T-helper 1 cell (primary cell): ENCODE results near the gene MROH2A.

Source experiments
- DNase-seq, 5 donors: peaks; one replicate each; pipeline ENCODE4 v3.0.0-alpha.2; 2012 to 2020

MROH2A gene

DNA sequence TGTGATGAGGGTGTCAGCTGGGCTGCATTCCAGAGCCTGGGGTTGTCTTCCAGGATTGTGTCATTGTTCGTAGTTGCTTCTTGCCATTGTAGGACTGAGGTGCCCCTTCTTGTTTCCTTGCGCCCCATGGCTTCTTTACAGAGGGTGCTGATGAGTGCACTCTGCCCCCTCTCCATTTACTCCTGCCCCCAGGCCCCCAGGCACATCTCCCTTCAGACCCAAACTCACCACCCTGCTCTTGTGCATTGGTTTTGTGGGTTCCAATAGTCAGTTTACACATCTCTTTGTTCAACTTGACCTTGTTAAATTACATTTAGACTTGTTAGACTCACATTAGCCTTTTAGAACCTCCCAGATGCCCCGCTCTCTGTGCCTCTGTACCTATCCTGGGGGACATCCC is 43.1 kb downstream of the MROH2A start:
- no peak for DNase-seq

DNA sequence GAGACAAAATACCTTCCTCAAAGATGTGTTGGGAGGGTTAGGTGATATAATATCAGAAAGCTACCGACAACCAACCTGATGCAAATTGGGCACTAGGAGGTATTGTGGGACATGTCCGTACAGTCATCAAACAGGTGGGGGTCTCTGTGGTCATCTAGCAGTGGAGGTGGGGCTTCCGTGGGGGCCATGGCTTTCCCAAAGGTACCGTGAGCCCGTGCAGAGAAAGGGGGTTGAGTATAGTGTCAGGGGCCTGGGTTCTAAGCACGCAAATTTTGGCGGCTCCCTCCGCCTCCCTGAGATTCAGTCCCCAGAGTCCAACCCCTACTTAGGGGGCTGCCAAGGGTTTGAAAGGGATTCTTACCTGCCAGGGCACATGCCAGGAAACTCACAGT is 43.6 kb downstream of the MROH2A start:
- no peak for DNase-seq

DNA sequence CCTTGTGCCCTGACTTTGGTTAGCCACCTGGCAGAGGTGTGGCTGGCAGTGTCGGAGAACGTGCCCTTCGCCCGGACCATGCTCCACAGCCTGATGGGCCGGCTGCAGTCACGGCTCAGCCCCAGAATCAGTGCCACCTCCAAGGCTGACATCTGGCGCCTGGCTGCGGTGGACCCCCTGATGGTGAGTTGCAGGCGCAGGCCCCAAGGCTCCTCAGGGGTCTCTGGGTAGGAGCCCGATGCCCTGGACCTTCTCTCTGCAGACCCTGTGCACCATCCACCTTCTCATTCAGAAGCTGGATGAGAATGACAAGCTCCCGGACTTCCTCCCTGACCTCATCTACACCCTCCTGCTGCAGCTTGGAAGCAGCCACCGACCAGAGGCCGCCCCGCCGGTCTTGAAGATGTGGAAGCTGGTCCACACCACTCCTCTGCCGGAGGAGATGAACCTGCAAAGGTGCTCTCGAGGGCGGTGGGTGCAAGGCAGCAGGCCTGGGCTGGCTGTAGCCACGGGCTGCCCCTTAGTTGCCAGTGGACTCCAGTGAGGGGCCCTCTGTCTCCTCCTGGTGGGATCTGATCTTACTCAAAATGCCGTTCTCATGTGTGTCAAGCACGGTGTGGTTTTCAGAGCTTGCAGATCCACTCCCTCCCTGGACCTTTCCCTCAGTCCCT is 44.1 kb downstream of the MROH2A start:
- DNase-seq: no peak

DNA sequence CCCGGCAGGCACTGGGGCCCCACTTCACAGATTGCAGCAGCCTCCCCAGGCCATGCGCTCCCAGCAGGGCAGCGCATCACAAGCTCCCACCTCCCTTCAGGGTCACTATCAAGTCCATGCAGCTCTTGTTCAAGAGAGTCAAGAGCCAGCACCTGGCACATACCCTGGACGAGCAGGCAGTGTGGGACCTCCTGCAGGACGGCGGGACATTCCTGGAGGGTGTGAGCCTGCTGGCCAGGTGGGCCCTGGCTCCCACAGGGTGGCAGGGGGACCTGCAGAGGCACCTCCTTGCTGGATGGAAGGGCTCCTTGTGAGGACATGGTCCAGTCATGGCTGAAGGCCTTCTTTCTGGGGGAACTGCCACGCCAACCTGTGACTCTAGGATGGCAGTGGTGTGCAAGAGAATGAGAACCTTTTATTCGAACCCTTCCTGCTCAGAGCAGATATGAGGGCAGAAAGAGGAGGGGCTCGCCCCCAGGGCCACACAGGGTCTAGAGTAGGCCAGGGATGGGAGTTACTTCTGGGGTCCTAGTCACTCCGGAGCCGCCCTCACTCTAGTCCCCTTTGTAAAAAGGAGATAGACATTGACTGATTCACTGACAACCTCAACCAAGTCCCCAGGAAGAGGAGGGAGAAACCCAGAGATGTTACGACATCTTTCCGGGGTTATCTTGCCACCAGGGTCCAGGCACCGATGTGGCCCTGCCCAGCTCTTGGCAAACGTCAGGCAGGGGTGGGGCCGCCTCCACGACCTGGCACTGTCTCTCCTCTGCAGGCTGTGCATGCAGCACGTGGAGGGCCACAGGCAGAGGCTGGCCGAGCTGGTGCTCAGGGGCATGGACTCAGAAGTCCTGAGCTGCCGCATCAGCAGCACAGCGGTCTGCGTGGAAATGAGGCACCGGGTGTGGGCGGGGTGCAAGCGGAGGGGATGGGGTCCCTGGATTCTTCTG is 44.9 kb downstream of the MROH2A start:
- no peak for DNase-seq

DNA sequence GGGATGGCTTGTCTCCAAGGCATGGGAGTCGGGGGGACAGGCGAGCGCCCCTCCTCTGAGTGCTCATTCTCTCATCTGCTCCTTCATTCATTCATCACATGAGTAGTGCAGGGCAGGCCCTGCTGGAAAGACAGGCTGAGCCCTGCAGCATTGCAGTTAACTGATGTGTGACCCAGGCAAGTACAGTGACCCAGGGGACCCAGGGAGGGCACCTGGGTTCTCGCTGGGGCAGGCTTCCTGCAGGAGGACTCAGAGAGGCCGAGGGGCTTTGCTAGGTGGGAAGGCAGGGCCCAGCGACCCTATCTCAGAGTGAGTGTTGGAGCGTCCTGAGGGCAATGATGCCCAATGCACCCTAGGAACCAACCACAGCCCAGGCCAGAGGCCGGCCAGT is 45.6 kb downstream of the MROH2A start:
- DNase-seq: no peak

DNA sequence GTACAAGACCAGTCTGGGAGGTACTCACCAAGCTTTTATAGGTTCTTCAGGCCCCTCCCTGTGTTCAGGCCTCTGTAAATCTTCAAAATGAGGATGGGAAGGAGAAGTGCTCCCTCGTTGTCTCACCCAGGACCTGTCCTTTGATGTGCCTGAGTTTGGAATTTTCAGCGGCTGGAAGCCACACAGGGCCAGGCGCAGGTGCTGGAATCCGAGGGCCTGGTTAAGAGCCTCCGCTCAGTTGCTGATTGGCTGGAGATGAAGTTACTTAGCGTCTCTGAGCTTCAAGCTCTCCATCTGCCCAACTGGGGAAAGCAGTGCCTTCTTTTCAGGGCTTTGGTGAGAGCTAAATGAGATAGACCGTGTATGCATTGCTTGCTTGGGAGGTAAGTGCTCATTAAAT is 46.2 kb downstream of the MROH2A start:
- no peak for DNase-seq

DNA sequence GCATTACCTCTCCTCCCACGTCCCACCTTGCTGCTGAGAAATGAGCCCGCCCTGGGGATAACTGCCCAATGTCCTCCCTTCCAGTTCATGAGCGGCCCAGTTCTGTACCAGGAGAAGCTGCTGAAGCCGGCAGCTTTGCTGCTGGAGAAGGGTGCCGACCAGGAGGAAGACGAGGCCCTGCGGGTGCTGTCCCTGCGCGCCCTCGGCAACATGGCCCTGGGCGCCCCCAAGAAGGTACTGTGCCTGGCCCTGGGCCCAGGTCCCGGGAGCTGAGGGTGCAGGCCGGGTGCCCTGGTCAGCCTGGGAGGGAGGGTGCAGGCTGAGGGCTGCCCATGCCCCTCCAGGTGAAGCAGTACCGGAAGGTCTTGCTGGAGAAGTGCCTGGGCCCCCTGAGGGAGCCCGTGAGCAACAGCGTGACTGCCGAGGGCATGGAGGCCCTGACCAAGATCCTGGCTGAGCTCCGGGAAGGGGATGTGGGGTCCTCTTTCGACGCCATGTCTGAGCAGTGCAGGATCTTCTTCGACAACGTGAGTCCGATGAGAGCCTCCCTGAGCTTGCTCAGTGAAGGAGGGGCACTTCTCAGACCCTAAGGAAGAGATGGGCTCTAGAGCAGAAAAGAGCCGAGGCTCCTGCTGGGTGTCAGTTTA is 50.5 kb downstream of the MROH2A start:
- DNase-seq: no peak

DNA sequence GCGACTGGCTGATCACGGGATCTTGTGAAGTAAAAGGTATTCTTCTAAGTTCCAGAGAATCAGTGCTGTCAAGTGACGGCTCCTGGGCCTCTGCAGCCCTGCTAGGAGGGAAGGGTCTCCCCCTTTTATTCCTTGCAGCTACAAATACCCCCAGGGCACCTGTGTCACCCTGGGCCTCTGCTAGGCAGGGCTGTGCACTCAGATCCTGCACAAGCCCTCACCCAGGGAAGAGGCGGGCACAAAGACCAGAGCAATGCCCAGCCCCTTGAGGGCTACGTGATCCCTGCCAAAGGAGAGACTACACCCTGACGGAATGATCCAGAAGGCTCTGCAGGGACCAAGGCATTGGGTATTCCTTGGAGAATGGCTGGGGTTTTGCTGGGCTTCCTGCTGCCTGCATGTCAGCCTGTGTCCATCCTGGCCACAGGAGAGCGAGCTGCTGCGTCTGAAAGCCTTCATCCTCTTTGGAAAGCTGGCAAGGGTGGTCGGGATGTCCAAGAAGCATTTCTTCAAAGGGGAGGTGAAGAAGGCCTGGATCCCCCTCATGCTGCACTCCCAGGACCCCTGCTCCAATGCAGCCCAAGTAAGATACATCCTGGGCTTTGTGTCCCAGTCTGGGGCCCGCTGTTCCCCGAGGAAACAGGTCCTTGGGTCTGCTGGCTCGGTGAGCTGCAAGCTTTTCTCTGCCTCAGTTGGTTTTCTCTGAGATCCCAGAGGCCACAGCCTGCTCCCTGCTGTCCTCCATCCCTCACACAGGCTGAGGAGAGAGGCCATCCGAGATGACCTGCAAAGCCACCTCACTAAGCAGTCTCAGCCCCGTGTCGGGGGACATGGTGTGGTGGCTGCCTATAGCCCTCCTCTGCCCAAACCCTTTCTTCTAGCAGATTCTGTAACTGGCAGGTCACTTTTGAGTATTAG is 51.3 kb downstream of the MROH2A start:
- no peak for DNase-seq

DNA sequence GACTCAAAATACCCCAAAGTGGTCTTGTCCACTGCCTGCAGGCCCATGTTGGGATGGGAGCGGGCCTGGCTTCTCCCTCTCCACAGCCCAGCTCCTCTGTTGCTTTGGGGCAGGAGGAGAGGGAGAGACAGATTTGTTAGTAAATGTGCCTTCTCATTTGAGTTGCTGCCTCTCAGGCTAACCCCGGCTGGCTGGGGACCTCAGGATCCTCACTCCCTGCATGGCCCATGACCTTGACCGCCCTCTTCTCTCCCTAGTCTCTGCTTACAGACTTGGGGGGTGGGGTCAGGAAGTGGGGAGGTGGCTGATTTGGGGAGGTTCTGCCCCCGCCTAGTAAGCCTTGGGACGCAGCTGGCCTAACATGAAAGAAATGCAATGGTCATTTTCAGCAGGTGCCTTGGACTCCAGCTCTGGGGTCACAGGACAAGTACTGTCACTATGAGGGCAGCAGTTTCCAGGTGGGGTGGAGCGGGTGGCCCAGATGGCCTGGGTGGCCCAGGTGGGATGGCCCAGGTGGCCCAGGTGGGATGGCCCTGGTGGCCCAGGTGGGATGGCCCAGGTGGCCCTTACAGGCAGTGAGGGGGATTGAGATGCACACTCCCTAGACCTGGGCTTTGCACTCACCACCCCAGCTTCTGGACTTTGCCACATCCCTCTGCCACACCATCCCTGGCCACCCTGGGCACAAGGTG is 52.1 kb downstream of the MROH2A start:
- no peak for DNase-seq

DNA sequence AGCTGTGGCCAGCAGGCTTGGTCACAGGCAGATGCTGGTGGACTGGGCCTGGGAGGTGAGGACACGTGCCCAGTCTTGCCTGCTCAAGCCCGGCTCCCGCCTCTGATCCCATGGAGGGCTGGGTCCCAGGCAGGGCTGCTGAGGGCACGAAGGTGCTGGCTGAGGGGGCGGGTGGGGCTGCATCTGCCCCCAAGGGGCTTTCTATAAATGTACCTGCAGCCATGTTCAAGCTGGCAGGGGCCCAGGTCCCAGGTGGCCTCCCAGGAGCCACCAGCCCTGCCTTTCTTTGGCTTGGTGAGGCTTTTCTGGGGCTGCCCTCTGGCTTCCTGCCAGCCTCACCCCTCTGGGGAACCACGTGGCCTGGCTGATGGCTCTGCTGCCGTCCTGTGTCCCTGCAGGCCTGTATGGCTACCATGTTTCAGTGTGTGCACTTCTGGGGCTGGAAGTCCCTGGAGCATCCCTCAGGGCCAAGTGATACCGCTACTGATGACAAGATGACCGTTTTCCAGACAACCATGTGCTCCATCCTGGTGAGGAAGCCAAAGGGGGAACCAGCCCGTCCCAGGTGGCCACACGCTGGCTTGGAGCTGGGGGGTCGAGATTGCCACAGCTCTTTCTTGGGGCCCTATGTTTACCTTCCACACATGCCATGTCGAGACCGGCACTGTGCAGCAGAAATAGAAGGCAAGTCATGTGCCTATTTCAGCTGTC is 53.0 kb downstream of the MROH2A start:
- DNase-seq: no peak

DNA sequence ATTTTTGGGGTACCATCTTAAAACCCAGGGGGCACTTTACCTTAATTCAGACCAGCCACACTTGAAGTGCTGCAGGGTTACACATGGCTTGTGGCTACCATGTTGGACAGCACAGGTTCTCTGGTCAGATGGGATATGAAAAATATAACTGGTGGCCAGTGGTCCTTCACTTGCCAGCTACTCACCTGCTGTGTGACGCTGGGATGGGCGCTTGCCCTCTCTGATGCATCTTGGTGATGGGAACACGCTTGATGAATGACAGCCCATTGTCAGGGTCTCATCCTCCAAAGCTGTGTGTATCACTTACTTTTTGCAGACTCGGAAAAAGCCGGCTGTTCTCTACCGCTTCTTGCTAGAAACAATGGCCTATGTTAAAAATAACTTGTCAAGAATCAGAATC is 53.7 kb downstream of the MROH2A start:
- no peak for DNase-seq

DNA sequence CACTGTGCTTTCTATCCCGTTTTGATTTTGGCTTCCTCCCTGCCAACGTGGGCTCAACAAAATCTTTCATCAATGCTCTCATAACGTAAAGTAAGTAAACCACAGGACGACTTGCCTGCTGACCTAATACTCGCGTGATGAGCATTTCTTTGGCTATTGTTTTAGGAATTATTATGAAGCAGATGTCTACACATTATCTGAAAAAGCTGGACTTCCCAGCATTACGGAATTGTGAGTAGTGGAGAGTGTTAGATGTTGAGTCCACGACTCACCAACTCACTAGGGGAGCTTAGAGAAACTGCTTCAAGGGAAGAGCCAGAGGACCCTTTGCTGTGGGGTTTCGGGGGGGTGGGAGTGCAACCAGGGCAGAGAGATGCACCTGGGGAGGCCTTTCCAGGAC is 54.3 kb downstream of the MROH2A start:
- DNase-seq: no peak

DNA sequence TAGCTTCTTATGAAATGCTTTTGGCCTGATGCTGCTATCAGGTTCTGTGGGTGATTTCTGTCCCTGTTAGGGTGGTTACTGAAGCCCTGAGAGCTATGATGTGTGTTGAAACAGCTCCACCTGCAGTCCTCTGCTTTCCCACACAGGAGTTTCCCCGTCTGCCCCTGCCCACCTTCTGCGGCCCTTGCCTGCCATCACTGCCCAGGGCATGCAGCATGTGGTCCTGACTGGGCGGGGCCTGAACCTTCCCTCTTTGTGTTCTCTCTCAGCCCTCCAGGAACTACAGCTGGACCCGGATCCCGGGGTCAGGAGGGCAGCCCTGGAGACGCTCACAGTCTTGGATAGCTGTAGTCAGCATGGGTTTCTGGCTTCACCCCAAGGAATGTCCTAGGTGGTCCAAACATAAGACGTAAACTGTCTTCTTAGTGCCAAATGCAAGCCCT is 54.8 kb downstream of the MROH2A start:
- no peak for DNase-seq

DNA sequence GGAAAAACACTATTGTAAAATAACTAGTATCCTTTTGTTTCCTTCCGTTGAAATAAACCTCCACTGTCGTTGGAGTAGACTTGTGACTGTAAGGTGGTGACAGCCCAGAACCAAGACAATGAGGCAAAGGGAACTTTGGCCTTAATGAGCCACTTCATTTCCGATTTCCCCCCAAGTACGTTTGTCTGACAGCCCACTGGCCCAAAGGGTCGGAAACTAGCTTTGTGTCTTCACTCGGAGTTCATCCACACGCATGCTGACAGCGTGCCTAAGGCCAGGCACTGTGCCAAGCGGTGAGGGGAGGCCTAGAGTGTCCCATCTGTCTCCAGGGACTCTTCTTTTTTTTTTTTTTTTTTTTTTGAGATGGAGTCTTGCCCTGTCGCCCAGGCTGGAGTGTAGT is 55.2 kb downstream of the MROH2A start:
- no peak for DNase-seq

DNA sequence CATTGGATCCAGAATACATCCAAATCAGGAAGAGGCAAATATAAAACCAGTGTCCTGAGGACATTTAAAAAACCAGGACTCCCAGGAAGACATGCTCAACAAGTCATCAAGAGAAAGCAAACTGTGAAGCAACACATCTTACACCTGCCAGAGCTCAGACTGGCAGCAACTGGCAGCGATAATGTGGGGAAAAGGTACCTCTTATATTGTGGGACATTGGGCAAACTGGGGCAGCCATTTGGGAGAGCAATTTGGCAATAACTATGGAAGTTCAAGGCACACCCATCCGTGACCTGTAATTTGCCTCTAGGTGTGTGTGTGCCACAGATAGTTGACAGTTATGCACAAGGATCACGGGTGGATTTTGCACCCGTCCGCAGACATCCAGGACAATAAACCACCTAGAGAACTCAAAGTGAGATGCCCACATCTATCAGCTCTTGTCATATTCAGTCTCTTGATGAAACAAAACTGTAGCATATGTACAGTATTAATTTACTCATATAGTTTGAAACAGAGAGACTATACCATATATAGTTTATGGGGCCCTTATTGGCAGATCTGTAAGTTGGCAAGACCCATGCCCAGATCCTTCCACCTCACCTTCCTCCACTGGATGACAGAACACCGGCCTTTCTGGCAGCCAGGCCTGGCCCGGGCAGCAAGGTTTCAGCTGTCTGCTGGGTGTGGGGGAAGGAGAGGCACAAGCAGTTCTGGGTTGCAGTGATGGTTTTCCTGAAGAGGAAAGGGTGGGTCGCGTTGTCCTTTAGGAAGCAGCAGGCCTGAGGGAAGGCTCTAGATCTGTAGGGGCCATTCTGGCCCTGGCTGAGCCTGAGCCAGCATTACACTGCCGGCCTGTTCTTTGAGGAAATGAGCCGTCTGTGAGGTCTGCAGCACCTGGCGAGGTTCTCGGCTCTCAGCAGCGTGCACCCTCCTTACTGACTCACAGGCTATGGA is 57.4 kb downstream of the MROH2A start:
- no peak for DNase-seq

DNA sequence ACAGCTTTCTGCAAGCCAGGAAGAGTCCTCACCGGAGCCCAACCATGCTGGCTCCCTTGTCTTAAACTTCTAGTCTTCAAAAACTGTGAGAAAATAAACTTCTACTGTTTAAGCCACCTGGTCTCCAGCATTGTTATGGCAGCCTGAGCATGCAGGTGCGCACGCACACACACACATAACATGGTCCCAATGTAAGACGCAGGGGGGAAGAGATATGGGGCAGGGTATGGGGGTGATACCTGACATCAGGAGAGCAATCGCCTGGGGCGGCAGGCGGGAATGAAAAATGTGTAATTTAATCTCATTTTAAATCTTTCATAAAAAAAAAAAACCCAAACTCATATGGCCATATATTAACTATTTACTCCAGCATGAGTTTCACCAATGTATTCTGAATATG is 58.2 kb downstream of the MROH2A start:
- no peak for DNase-seq

DNA sequence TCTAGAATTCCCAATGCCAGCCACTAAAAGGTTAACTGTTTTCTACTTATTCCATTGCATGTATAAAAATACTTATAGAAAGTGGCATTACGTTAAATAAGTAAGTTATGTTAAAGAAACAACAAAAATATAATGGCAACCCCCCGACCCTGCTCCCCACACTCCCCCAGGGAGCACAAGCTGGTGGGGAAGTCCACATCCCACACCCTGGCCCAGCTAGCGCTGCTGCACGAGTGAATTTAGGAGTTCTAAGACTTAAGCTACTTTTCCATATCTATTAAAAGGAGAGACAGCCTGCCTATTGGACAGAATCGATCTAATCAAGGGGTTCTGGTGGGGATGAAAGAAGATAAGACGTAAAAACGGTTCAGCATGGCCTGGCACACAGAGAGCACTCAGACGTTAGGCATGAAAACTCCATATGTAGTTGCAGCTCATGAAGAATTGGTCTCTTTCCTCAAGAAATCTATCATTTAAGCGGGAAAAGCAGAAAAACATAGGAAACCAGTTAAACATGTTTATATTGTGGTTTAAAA is 59.6 kb downstream of the MROH2A start:
- no peak for DNase-seq

DNA sequence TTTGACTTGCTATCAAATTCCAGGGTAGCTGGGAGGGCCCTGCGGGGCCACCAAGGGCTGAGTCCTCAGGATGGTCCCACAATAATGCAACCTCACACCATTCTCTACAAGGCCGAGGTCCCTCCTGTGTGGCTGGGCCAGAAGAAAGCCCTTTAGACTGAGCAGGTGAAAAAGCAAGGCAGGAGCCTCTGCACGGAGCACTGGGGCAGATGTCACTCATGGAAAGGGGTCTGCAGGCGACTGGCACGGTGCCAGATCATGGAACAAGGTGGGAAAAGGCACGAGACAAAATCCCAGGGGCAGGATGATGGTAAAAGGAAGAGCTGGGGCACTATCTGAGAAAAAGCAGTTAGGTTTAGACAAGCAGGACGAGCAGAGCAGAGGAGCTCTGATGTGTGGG is 60.1 kb downstream of the MROH2A start:
- no peak for DNase-seq

DNA sequence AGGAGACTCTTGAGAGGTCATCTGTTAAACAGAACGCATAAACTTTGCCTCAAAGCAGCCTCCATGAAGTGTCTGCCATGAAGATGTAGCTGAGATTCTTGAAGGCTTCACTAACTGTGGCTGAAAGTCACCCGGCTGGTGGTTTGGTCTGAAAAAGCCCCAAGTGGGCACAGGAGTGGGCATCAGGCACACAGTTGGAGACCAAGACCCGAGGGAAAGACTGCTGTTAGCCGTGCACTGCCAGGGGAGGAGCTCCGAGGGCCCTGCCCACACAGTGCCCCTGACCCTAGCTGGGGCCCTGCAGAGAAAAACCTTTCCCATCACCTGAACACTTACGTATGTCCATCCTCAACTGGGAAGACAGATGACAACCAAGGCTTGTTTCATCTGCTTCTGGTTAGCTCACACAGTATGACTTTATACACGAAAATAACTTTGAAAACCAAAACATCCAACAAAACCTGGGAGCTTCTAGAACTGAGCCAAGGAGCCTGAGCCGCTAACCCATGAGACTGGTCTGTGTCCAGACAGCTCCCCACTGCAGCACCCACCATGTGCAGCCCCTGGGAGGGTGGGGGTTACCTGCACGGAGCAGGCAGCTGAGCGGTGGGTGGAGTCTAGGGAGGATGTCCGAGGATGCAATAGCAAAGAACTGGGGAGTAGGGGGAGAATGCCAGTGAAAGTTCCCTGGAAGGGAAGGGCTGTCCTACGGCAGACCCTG is 60.8 kb downstream of the MROH2A start:
- DNase-seq: no peak
